Neural progenitor cell (in vitro differentiated cells): Measurements from ENCODE around the gene FRY. TPM values are rescaled to one million over a fixed set of nuclear protein-coding genes. Genes with fewer than 3 reads are reported as not detected.

Experiments used
- DNase-seq: peaks from one replicate; pipeline ENCODE4 v3.0.0-alpha.2; 2016; ENCODE audit warnings: low spot score
- H2AFZ ChIP-seq: fragments of 200-600 bp; sonication (generic); replicated peaks from 2 replicates; pipeline ENCODE4 v1.6.1; 2016; ENCODE audit warnings: antibody characterized with exemption
- H3F3A ChIP-seq: fragments of 200-600 bp; sonication (generic); 2 replicates; pipeline ENCODE4 v1.6.1; 2016; ENCODE audit warnings: antibody characterized with exemption, low read depth
- H3K27ac ChIP-seq: fragments of 200-600 bp; sonication (generic); 2 replicates; pipeline ENCODE4 v1.5.1; 2016; ENCODE audit warnings: mild to moderate bottlenecking
- H3K27me3 ChIP-seq: fragments of 200-600 bp; sonication (generic); 2 replicates; pipeline ENCODE4 v1.6.1; 2016; ENCODE audit warnings: mild to moderate bottlenecking, moderate library complexity
- H3K36me3 ChIP-seq: fragments of 200-600 bp; sonication (generic); 2 replicates; pipeline ENCODE4 v1.5.1; 2016
- H3K4me1 ChIP-seq: fragments of 200-600 bp; sonication (generic); 2 replicates; pipeline ENCODE4 v1.6.1; 2016; ENCODE audit warnings: mixed run types
- H3K4me2 ChIP-seq: fragments of 200-600 bp; sonication (generic); 2 replicates; pipeline ENCODE4 v1.6.1; 2016
- H3K4me3 ChIP-seq: fragments of 200-600 bp; sonication (generic); 2 replicates; pipeline ENCODE4 v1.5.1; 2016
- H3K79me2 ChIP-seq: fragments of 200-600 bp; sonication (generic); 2 replicates; pipeline ENCODE4 v1.6.1; 2016; ENCODE audit warnings: low read depth
- H3K9ac ChIP-seq: fragments of 200-600 bp; sonication (generic); 2 replicates; pipeline ENCODE4 v1.6.1; 2016
- H3K9me3 ChIP-seq: fragments of 200-600 bp; sonication (generic); 2 replicates; pipeline ENCODE4 v1.5.1; 2016; ENCODE audit warnings: low read depth
- H4K20me1 ChIP-seq: fragments of 200-600 bp; sonication (generic); 2 replicates; pipeline ENCODE4 v1.6.1; 2016; ENCODE audit warnings: low read depth
- H3K27ac Mint-ChIP-seq: 3 replicates; pipeline ENCODE4 v1.8.0; 2021; ENCODE audit warnings: mixed read lengths
- H3K27me3 Mint-ChIP-seq: 2 replicates; pipeline ENCODE4 v1.8.0; 2022; ENCODE audit warnings: low read depth, mild to moderate bottlenecking, inconsistent platforms, moderate library complexity, mixed read lengths; ENCODE audit not compliant: insufficient read depth
- H3K36me3 Mint-ChIP-seq: 3 replicates; pipeline ENCODE4 v1.8.0; 2021; ENCODE audit warnings: mixed read lengths
- H3K4me1 Mint-ChIP-seq: 3 replicates; pipeline ENCODE4 v1.8.0; 2021; ENCODE audit warnings: mixed read lengths
- H3K4me3 Mint-ChIP-seq: 3 replicates; pipeline ENCODE4 v1.8.0; 2021; ENCODE audit warnings: mild to moderate bottlenecking, moderate library complexity, mixed read lengths
- H3K9me3 Mint-ChIP-seq: 3 replicates; pipeline ENCODE4 v1.8.0; 2020; ENCODE audit warnings: mixed read lengths
- EZH2 ChIP-seq: fragments of 200-600 bp; sonication (generic); IDR thresholded peaks from 2 replicates; pipeline ENCODE4 v1.6.1; 2017; ENCODE audit warnings: antibody characterized with exemption, mild to moderate bottlenecking, moderate library complexity
- EZH2phosphoT487 ChIP-seq: fragments of 200-600 bp; sonication (generic); IDR thresholded peaks from 2 replicates; pipeline ENCODE4 v1.6.1; 2017; ENCODE audit warnings: antibody characterized with exemption
- total RNA-seq: library from RNA; depleted of rRNA; stranded (reverse); fragments of >200 nt; gene quantifications from 2 replicates; pipeline ENCODE4 v1.2.3, GENCODE V29; 2015; ENCODE audit warnings: low replicate concordance
- TF ChIP-seq, protein P1 (sequence below): fragments of 200-600 bp; sonication (generic); IDR thresholded peaks from 2 replicates; pipeline ENCODE4 v1.5.1; 2017; ENCODE audit warnings: antibody characterized with exemption, mild to moderate bottlenecking

FRY gene
- total RNA-seq, 1 donor from 2014 or later = 12.6 TPM

DNA sequence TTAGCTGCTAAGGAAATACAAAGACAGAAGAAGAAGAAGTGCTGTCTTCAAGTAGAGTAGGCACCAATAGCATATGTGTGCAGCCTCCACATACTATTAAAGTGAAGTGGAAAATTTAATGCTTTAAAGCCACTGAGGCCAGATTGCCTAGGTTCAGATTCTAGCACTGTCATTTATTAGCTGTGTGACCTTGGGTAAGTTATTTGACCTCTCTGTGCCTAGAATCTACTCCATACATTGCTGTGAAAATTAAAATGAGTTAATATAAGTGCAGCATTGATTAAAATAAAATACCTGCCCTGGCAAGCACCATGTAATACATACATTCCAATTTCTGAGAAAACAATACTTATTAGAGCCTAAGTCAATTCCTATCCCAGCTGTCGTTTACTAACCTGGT, 110.5 kb downstream of the FRY start:
- Histone ChIP-seq H4K20me1 (no peaks in the 10 kb centered on the region), H3K79me2 (no peaks in the 10 kb centered on the region), H3K4me2 (no peak overlapping the region), H3K27ac (no peak overlapping the region), H3K4me3 (no peak overlapping the region), H3K9ac (no peak overlapping the region), H3K9me3 (no peaks in the 10 kb centered on the region), H3K4me1 (peaks cover 9% of the 10 kb centered on the region), H3F3A (peaks cover 7% of the 10 kb centered on the region), H3K27me3 (no peaks in the 10 kb centered on the region), H2AFZ (no peak overlapping the region), H3K36me3 (no peaks in the 10 kb centered on the region)
- Mint-ChIP-seq H3K27ac (no peak overlapping the region), H3K4me3 (no peak overlapping the region), H3K36me3 (no peaks in the 10 kb centered on the region), H3K4me1 (no peaks in the 10 kb centered on the region), H3K27me3 (no peaks in the 10 kb centered on the region), H3K9me3 (no peaks in the 10 kb centered on the region)
- no peak for DNase-seq
- no peak for TF ChIP-seq EZH2
- TF ChIP-seq, protein P1, sequence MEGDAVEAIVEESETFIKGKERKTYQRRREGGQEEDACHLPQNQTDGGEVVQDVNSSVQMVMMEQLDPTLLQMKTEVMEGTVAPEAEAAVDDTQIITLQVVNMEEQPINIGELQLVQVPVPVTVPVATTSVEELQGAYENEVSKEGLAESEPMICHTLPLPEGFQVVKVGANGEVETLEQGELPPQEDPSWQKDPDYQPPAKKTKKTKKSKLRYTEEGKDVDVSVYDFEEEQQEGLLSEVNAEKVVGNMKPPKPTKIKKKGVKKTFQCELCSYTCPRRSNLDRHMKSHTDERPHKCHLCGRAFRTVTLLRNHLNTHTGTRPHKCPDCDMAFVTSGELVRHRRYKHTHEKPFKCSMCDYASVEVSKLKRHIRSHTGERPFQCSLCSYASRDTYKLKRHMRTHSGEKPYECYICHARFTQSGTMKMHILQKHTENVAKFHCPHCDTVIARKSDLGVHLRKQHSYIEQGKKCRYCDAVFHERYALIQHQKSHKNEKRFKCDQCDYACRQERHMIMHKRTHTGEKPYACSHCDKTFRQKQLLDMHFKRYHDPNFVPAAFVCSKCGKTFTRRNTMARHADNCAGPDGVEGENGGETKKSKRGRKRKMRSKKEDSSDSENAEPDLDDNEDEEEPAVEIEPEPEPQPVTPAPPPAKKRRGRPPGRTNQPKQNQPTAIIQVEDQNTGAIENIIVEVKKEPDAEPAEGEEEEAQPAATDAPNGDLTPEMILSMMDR = no peak
- TF ChIP-seq EZH2phosphoT487 = no peak

- H3K27me3 Mint-ChIP-seq = no peaks in the 10 kb centered on the region
- Histone ChIP-seq H3K9me3 (no peaks in the 10 kb centered on the region), H2AFZ (no peak overlapping the region), H3K27ac (peak overlapping the region; percentile 53), H3K4me3 (no peak overlapping the region), H4K20me1 (no peaks in the 10 kb centered on the region), H3K27me3 (no peaks in the 10 kb centered on the region), H3K9ac (no peak overlapping the region), H3K4me2 (peak overlapping the region; percentile 46), H3K36me3 (no peaks in the 10 kb centered on the region), H3F3A (peaks cover 7% of the 10 kb centered on the region), H3K79me2 (no peaks in the 10 kb centered on the region), H3K4me1 (peaks cover 9% of the 10 kb centered on the region)
- TF ChIP-seq EZH2 (no peak), EZH2phosphoT487 (no peak)
- TF ChIP-seq, protein P1 = no peak
- H3K4me3 Mint-ChIP-seq = no peak overlapping the region
- DNase-seq = peak; percentile 50
- H3K27ac Mint-ChIP-seq = no peak overlapping the region
- H3K36me3 Mint-ChIP-seq = no peaks in the 10 kb centered on the region
- H3K4me1 Mint-ChIP-seq = no peaks in the 10 kb centered on the region
- no peaks in the 10 kb centered on the region for H3K9me3 Mint-ChIP-seq
These were observed 111.4 kb downstream of the FRY start for GRCh38 chr13:32142956-32143375.

- Mint-ChIP-seq H3K36me3 (no peaks in the 10 kb centered on the region), H3K9me3 (no peaks in the 10 kb centered on the region), H3K27me3 (no peaks in the 10 kb centered on the region), H3K27ac (no peak overlapping the region), H3K4me1 (no peaks in the 10 kb centered on the region), H3K4me3 (no peak overlapping the region)
- H3K4me2 ChIP-seq = no peak overlapping the region
- H4K20me1 ChIP-seq = no peaks in the 10 kb centered on the region
- peaks cover 8% of the 10 kb centered on the region for H3K4me1 ChIP-seq
- H3K27me3 ChIP-seq = no peaks in the 10 kb centered on the region
- H3K4me3 ChIP-seq = no peak overlapping the region
- no peak overlapping the region for H3K27ac ChIP-seq
- no peaks in the 10 kb centered on the region for H3K9me3 ChIP-seq
- TF ChIP-seq EZH2 (no peak), EZH2phosphoT487 (no peak)
- TF ChIP-seq, protein P1 = no peak
- H3K79me2 ChIP-seq = no peaks in the 10 kb centered on the region
- H3F3A ChIP-seq = peaks cover 6% of the 10 kb centered on the region
- no peak for DNase-seq
- H2AFZ ChIP-seq = no peak overlapping the region
- no peak overlapping the region for H3K9ac ChIP-seq
- no peaks in the 10 kb centered on the region for H3K36me3 ChIP-seq
These were observed 115.6 kb downstream of the FRY start for GRCh38 chr13:32147193-32147592.
